Eye (tissue), 1 donor: Measurements from ENCODE around the gene AMIGO1.
A peak's percentile ranks its signal among the peaks of the same experiment; 100 is the strongest.

Source experiments
- DNase-seq: peaks from one replicate; pipeline ENCODE4 v3.0.0-alpha.2; 2015

Gene AMIGO1

GRCh38 chr1:109509176-109510134 lies at the start of gene AMIGO1:
TSS of gene AMIGO1 (minus strand) at chr1:109509727. CDS start at chr1:109508912, 815 bp downstream.
- DNase-seq, result peak; percentile 86

GRCh38 chr1:109557520-109557919 lies 48.0 kb upstream of the AMIGO1 start:
- DNase-seq, result no peak

- no peak for DNase-seq
Measured at GRCh38 chr1:109556563-109556962, 47.0 kb upstream of the AMIGO1 start.

- DNase-seq, result peak; percentile 98
Measured at GRCh38 chr1:109548321-109549267, 39.1 kb upstream of the AMIGO1 start, which contains the start of gene GNAI3. TSS of gene GNAI3 (plus strand) at chr1:109548615. CDS start at chr1:109548721, 106 bp downstream.

GRCh38 chr1:109547463-109548320 lies 38.2 kb upstream of the AMIGO1 start:
- no peak for DNase-seq

GRCh38 chr1:109546311-109547109 lies 37.0 kb upstream of the AMIGO1 start:
- peak; percentile 98 for DNase-seq

GRCh38 chr1:109543988-109544735 lies 34.6 kb upstream of the AMIGO1 start:
- no peak for DNase-seq

- DNase-seq, result no peak
Measured at GRCh38 chr1:109543283-109543987, 33.9 kb upstream of the AMIGO1 start.

- DNase-seq, result no peak
Measured at GRCh38 chr1:109542657-109543056, 33.1 kb upstream of the AMIGO1 start.

- DNase-seq, result no peak
Measured at GRCh38 chr1:109541102-109541501, 31.6 kb upstream of the AMIGO1 start.

GRCh38 chr1:109539676-109540075 lies 30.1 kb upstream of the AMIGO1 start, which contains the start of gene GPR61:
TSS of gene GPR61 (plus strand) at chr1:109539872. CDS start at chr1:109543023, 3,151 bp downstream.
- peak; percentile 42 for DNase-seq

- no peak for DNase-seq
Measured at GRCh38 chr1:109538827-109539555, 29.5 kb upstream of the AMIGO1 start.

- DNase-seq, result no peak
Measured at GRCh38 chr1:109537450-109538178, 28.1 kb upstream of the AMIGO1 start.

GRCh38 chr1:109535971-109536491 lies 26.5 kb upstream of the AMIGO1 start:
- DNase-seq, result peak; percentile 28

GRCh38 chr1:109535481-109535880 lies 26.0 kb upstream of the AMIGO1 start:
- DNase-seq, result no peak

- no peak for DNase-seq
Measured at GRCh38 chr1:109534307-109534858, 24.9 kb upstream of the AMIGO1 start.

GRCh38 chr1:109532365-109533136 lies 23.0 kb upstream of the AMIGO1 start:
- peak; percentile 95 for DNase-seq
